Hematopoietic multipotent progenitor cell (in vitro differentiated cells): ENCODE measurements around the gene G0S2. TPM values are rescaled to one million over a fixed set of nuclear protein-coding genes. Genes with fewer than 3 reads are reported as not detected.

Experiments
- DNase-seq, 3 donors: peaks; one replicate each; pipeline ENCODE4 v3.0.0-alpha.2; 2011 to 2015; ENCODE audit warnings: low read depth in 2 of 3, low spot score in 2 of 3
- total RNA-seq: library from RNA; depleted of rRNA; stranded (reverse); fragments of >200 nt; gene quantifications from one replicate; pipeline ENCODE4 v1.2.3, GENCODE V29; 2012

G0S2 gene
- total RNA-seq, 1 donor, result 5.1 TPM

GRCh38 chr1:209710093-209710492, 34.9 kb downstream of the G0S2 start:
- DNase-seq, result no peak

- no peak for DNase-seq
Observed at GRCh38 chr1:209710847-209711246, 35.6 kb downstream of the G0S2 start.

- DNase-seq, result no peak
Observed at GRCh38 chr1:209714338-209714737, 39.1 kb downstream of the G0S2 start.

- DNase-seq, result no peak
Observed at GRCh38 chr1:209715314-209715713, 40.1 kb downstream of the G0S2 start.

GRCh38 chr1:209717818-209718217, 42.6 kb downstream of the G0S2 start:
- no peak for DNase-seq

GRCh38 chr1:209720326-209720725, 45.1 kb downstream of the G0S2 start:
- DNase-seq, result no peak

GRCh38 chr1:209720826-209721225, 45.6 kb downstream of the G0S2 start:
- DNase-seq, result no peak

- DNase-seq, result no peak
Observed at GRCh38 chr1:209721323-209721722, 46.1 kb downstream of the G0S2 start.

GRCh38 chr1:209723265-209723664, 48.1 kb downstream of the G0S2 start:
- DNase-seq, result no peak

- no peak for DNase-seq
Observed at GRCh38 chr1:209723756-209724693, 48.8 kb downstream of the G0S2 start.

Other genes with a start within 250 kb of the G0S2 start
- not detected for gene CAMK1G, start 91.7 kb upstream of the G0S2 start, total RNA-seq
- 0.54 TPM for gene LAMB3, start 23.0 kb upstream of the G0S2 start, total RNA-seq
- not detected for gene HSD11B1, start 29.4 kb downstream of the G0S2 start, total RNA-seq
- gene TRAF3IP3, start 80.6 kb downstream of the G0S2 start, total RNA-seq, result 32.9 TPM
- gene C1orf74, start 109.1 kb downstream of the G0S2 start, total RNA-seq, result 3.5 TPM
- 5.4 TPM for gene IRF6, start 130.7 kb downstream of the G0S2 start, total RNA-seq
- gene UTP25, start 152.6 kb downstream of the G0S2 start, total RNA-seq, result 3.8 TPM